NCI-H2196 treated with DMSO at 0.1 percent for 48 hours (cell line): ENCODE measurements around the gene DAPK2.

Source experiments
- DNase-seq: peaks from one replicate; lab custom pipeline; 2025; ENCODE audit not compliant: unreplicated experiment; lab: John Stamatoyannopoulos, UW

Gene DAPK2

GRCh38 chr15:64024172-64025050 lies 21.9 kb downstream of the DAPK2 start:
- DNase-seq = no peak

GRCh38 chr15:64023220-64023619 lies 23.1 kb downstream of the DAPK2 start:
- no peak for DNase-seq

GRCh38 chr15:64022571-64022970 lies 23.7 kb downstream of the DAPK2 start:
- DNase-seq = no peak

- DNase-seq = peak; percentile 55
Observed at GRCh38 chr15:64019764-64020163, 26.5 kb downstream of the DAPK2 start.

GRCh38 chr15:64017591-64018163 lies 28.6 kb downstream of the DAPK2 start:
- no peak for DNase-seq

- no peak for DNase-seq
Observed at GRCh38 chr15:64017082-64017588, 29.1 kb downstream of the DAPK2 start.

- DNase-seq = no peak
Observed at GRCh38 chr15:64016257-64016656, 30.0 kb downstream of the DAPK2 start.

- peak; percentile 4 for DNase-seq
Observed at GRCh38 chr15:64014995-64015394, 31.3 kb downstream of the DAPK2 start.

- DNase-seq = no peak
Observed at GRCh38 chr15:64013179-64014062, 32.9 kb downstream of the DAPK2 start.

GRCh38 chr15:64011736-64012135 lies 34.5 kb downstream of the DAPK2 start:
- DNase-seq = no peak

GRCh38 chr15:64010719-64011118 lies 35.6 kb downstream of the DAPK2 start:
- peak; percentile 18 for DNase-seq

GRCh38 chr15:64009798-64010261 lies 36.5 kb downstream of the DAPK2 start:
- no peak for DNase-seq

GRCh38 chr15:64009241-64009640 lies 37.0 kb downstream of the DAPK2 start:
- DNase-seq = no peak

GRCh38 chr15:64008177-64008576 lies 38.1 kb downstream of the DAPK2 start:
- DNase-seq = no peak

GRCh38 chr15:64006642-64007041 lies 39.6 kb downstream of the DAPK2 start:
- peak; percentile 34 for DNase-seq

GRCh38 chr15:64004587-64004986 lies 41.7 kb downstream of the DAPK2 start:
- no peak for DNase-seq

GRCh38 chr15:64004056-64004455 lies 42.2 kb downstream of the DAPK2 start:
- no peak for DNase-seq

- no peak for DNase-seq
Observed at GRCh38 chr15:64003182-64003581, 43.1 kb downstream of the DAPK2 start.

- no peak for DNase-seq
Observed at GRCh38 chr15:64001148-64001547, 45.1 kb downstream of the DAPK2 start.

- DNase-seq = no peak
Observed at GRCh38 chr15:64000183-64000951, 45.9 kb downstream of the DAPK2 start.
